CD4-positive, CD25-positive, alpha-beta regulatory T cell (primary cell): ENCODE data around the gene CEBPA. TPM values are rescaled to one million over a fixed set of nuclear protein-coding genes. Genes with fewer than 3 reads are reported as not detected.

Source experiments
- ATAC-seq, 2 donors: fragments of 150-1000 bp; cut with Tn5 transposase; one replicate each; pipeline ENCODE4 v1.10.0; 2021; ENCODE audit warnings: low read depth in 2 of 2, moderate number of reproducible peaks in 2 of 2, moderate library complexity in 1 of 2
- DNase-seq, 3 donors: peaks; one replicate each; pipeline versions ENCODE4 v3.0.0 to v3.0.0-alpha.2; 2012 to 2022; ENCODE audit warnings: mixed read lengths in 1 of 3
- H3K27ac ChIP-seq: one replicate; pipeline ENCODE4 v1.7.0; 2013; ENCODE audit warnings: mild to moderate bottlenecking, low read length; ENCODE audit not compliant: insufficient read depth, poor library complexity, severe bottlenecking
- H3K27me3 ChIP-seq: one replicate; pipeline ENCODE4 v1.7.0; 2013; ENCODE audit warnings: low read length; ENCODE audit not compliant: control insufficient read depth, insufficient read depth
- H3K36me3 ChIP-seq: one replicate; pipeline ENCODE4 v1.7.0; 2013; ENCODE audit warnings: mild to moderate bottlenecking, low read length, moderate library complexity; ENCODE audit not compliant: control insufficient read depth, insufficient read depth
- H3K4me1 ChIP-seq: 2 replicates; pipeline ENCODE4 v1.7.0; 2013; ENCODE audit warnings: mild to moderate bottlenecking, low read length; ENCODE audit not compliant: insufficient read depth, control insufficient read depth, poor library complexity, severe bottlenecking
- H3K4me3 ChIP-seq: one replicate; pipeline ENCODE4 v1.7.0; 2013; ENCODE audit warnings: low read depth, mild to moderate bottlenecking, low read length, moderate library complexity
- H3K9me3 ChIP-seq, 2 experiments: 1 replicate in 1 of 2; 2 replicates in 1 of 2; pipeline ENCODE4 v1.7.0; 2013; ENCODE audit warnings: low read length in 2 of 2, mild to moderate bottlenecking in 1 of 2, moderate library complexity in 1 of 2; ENCODE audit not compliant: control insufficient read depth in 2 of 2
- H3K27ac Mint-ChIP-seq, 3 donors: one replicate each; pipeline ENCODE4 v1.8.0; 2020 to 2022; ENCODE audit warnings: mild to moderate bottlenecking in 3 of 3, mixed read lengths in 3 of 3, moderate library complexity in 2 of 3
- H3K27me3 Mint-ChIP-seq: one replicate; pipeline ENCODE4 v1.8.0; 2022; ENCODE audit warnings: mild to moderate bottlenecking, mixed read lengths
- H3K36me3 Mint-ChIP-seq: one replicate; pipeline ENCODE4 v1.8.0; 2020; ENCODE audit warnings: mixed read lengths
- H3K4me1 Mint-ChIP-seq, 4 donors: one replicate each; pipeline ENCODE4 v1.8.0; 2020 to 2022; ENCODE audit warnings: mixed read lengths in 4 of 4, mild to moderate bottlenecking in 1 of 4
- H3K4me3 Mint-ChIP-seq, 4 donors: one replicate each; pipeline ENCODE4 v1.8.0; 2020 to 2022; ENCODE audit warnings: mild to moderate bottlenecking in 4 of 4, mixed read lengths in 4 of 4, moderate library complexity in 3 of 4
- H3K9me3 Mint-ChIP-seq, 7 donors: one replicate each; pipeline ENCODE4 v1.8.0; 2020 to 2022; ENCODE audit warnings: mixed read lengths in 7 of 7, mild to moderate bottlenecking in 3 of 7, moderate library complexity in 2 of 7
- polyA plus RNA-seq, 4 donors: library from polyadenylated mRNA; unstranded; fragments of 300-500 nt; fragmentation: Illumina TruSeq; gene quantifications; one replicate each; pipeline ENCODE4 v1.2.3, GENCODE V29; 2021
- total RNA-seq: library from RNA; stranded (reverse); gene quantifications from one replicate; pipeline ENCODE4 v1.2.3, GENCODE V29; 2022

The CEBPA gene
- total and polyA plus RNA-seq, 5 donors from 2014 or later, result 0.72 to 3.8 (median 1.8) TPM

GRCh38 chr19:33281296-33281926 is 20.9 kb downstream of the CEBPA start:
- H3K27me3 ChIP-seq, result no peaks in the 10 kb centered on the region
- peaks cover 5% of the 10 kb centered on the region for H3K4me1 ChIP-seq

GRCh38 chr19:33280351-33280921 is 21.9 kb downstream of the CEBPA start:
- H3K4me1 ChIP-seq, result peaks cover 5% of the 10 kb centered on the region
- H3K9me3 ChIP-seq, result no peaks in the 10 kb centered on the region
- Mint-ChIP-seq H3K27me3 (no peaks in the 10 kb centered on the region), H3K9me3 (no peaks in the 10 kb centered on the region), H3K4me1 (peaks cover 5 to 13% (median 8%) of the 10 kb centered on the region in 4 donors), H3K36me3 (no peaks in the 10 kb centered on the region), H3K4me3 (peak overlapping the region in 1 of 4 donors; percentile 6), H3K27ac (peak overlapping the region in 2 of 3 donors; percentile 36 to 90)
- DNase-seq (peak in 1 of 3 donors; percentile 73), ATAC-seq (no peak)
- no peaks in the 10 kb centered on the region for H3K36me3 ChIP-seq
- no peak overlapping the region for H3K27ac ChIP-seq
- H3K4me3 ChIP-seq, result no peak overlapping the region
- no peaks in the 10 kb centered on the region for H3K27me3 ChIP-seq

More at GRCh38 chr19:33281296-33281926, 20.9 kb downstream of the CEBPA start:
- ATAC-seq (no peak), DNase-seq (no peak)
- no peaks in the 10 kb centered on the region for H3K36me3 Mint-ChIP-seq
- peak overlapping the region in 1 of 3 donors; percentile 87 for H3K27ac Mint-ChIP-seq
- no peaks in the 10 kb centered on the region for H3K9me3 ChIP-seq
- peaks cover 5 to 18% (median 8%) of the 10 kb centered on the region in 4 donors for H3K4me1 Mint-ChIP-seq
- no peaks in the 10 kb centered on the region for H3K9me3 Mint-ChIP-seq
- no peak overlapping the region for H3K27ac ChIP-seq
- no peaks in the 10 kb centered on the region for H3K36me3 ChIP-seq
- H3K4me3 Mint-ChIP-seq, result no peak overlapping the region
- no peak overlapping the region for H3K4me3 ChIP-seq
- no peaks in the 10 kb centered on the region for H3K27me3 Mint-ChIP-seq

- Histone ChIP-seq H3K36me3 (no peaks in the 10 kb centered on the region), H3K27ac (no peak overlapping the region), H3K4me3 (no peak overlapping the region), H3K9me3 (no peaks in the 10 kb centered on the region), H3K27me3 (no peaks in the 10 kb centered on the region), H3K4me1 (peaks cover 5% of the 10 kb centered on the region)
- DNase-seq, result no peak
- peak overlapping the region in 1 of 3 donors; percentile 36 for H3K27ac Mint-ChIP-seq
- ATAC-seq, result no peak
- H3K36me3 Mint-ChIP-seq, result no peaks in the 10 kb centered on the region
- peaks cover 5 to 10% (median 8%) of the 10 kb centered on the region in 4 donors for H3K4me1 Mint-ChIP-seq
- no peaks in the 10 kb centered on the region for H3K9me3 Mint-ChIP-seq
- H3K27me3 Mint-ChIP-seq, result no peaks in the 10 kb centered on the region
- peak overlapping the region in 2 of 4 donors; percentile 6 to 58 for H3K4me3 Mint-ChIP-seq
Observed at GRCh38 chr19:33279430-33280350, 22.6 kb downstream of the CEBPA start.

GRCh38 chr19:33278403-33279269 is 23.7 kb downstream of the CEBPA start:
- Mint-ChIP-seq H3K27ac (no peak overlapping the region), H3K4me1 (peaks cover 5 to 16% (median 9%) of the 10 kb centered on the region in 4 donors), H3K36me3 (no peaks in the 10 kb centered on the region), H3K4me3 (no peak overlapping the region), H3K27me3 (no peaks in the 10 kb centered on the region), H3K9me3 (no peaks in the 10 kb centered on the region)
- Histone ChIP-seq H3K4me1 (peaks cover 8% of the 10 kb centered on the region), H3K27me3 (no peaks in the 10 kb centered on the region), H3K36me3 (no peaks in the 10 kb centered on the region), H3K4me3 (no peak overlapping the region), H3K9me3 (no peaks in the 10 kb centered on the region), H3K27ac (no peak overlapping the region)
- DNase-seq (no peak), ATAC-seq (no peak)

DNA sequence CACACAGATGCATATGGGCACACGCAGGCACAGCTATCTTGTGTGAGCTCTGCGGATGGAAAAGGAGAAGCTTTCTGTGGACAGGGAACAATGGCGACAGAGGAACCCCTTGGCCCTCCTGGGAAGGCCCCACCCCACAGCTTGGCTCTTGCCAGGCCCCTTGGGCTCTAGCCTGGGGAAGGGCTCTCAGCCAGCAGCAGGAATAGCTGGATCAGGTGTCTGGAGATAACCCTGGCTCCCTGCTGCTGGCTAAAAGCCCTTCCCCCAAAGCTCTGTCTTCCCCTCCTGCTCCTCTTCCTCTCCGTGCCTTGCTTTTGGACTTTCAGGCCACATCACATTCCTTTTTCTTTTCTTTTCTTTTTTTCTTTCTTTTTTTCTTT is 24.3 kb downstream of the CEBPA start:
- peaks cover 8% of the 10 kb centered on the region for H3K4me1 ChIP-seq
- H3K27me3 Mint-ChIP-seq, result no peaks in the 10 kb centered on the region
- peaks cover 5 to 17% (median 10%) of the 10 kb centered on the region in 4 donors for H3K4me1 Mint-ChIP-seq
- H3K9me3 Mint-ChIP-seq, result no peaks in the 10 kb centered on the region
- no peak overlapping the region for H3K27ac Mint-ChIP-seq
- H3K4me3 ChIP-seq, result no peak overlapping the region
- ATAC-seq, result no peak
- no peaks in the 10 kb centered on the region for H3K36me3 ChIP-seq
- H3K27me3 ChIP-seq, result no peaks in the 10 kb centered on the region
- H3K27ac ChIP-seq, result no peak overlapping the region
- H3K36me3 Mint-ChIP-seq, result no peaks in the 10 kb centered on the region
- H3K4me3 Mint-ChIP-seq, result no peak overlapping the region
- no peak for DNase-seq
- no peaks in the 10 kb centered on the region for H3K9me3 ChIP-seq

DNA sequence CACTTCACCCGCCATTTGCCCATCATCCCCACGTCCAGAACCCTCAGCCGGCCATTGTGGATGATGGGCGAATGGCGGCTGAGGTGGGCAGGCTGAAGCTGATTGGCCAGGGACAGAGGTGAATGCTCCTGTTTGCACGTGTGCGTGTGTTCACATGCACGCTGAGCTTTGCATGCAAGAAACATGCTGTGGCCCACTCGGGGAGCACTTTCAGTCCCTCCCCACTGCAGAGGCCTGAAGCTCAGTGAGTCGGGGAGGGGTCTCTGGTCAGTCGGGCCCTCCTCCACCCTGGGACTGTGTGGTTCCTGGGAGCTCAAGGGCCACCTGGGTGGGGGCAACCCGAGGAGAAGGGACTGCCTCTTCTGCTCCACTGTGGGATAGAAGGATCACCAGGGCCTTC is 24.9 kb downstream of the CEBPA start:
- Histone ChIP-seq H3K4me3 (no peak overlapping the region), H3K27ac (no peak overlapping the region), H3K9me3 (no peaks in the 10 kb centered on the region), H3K4me1 (peaks cover 8% of the 10 kb centered on the region), H3K36me3 (no peaks in the 10 kb centered on the region), H3K27me3 (no peaks in the 10 kb centered on the region)
- peaks cover 5 to 18% (median 10%) of the 10 kb centered on the region in 4 donors for H3K4me1 Mint-ChIP-seq
- H3K9me3 Mint-ChIP-seq, result no peaks in the 10 kb centered on the region
- H3K36me3 Mint-ChIP-seq, result no peaks in the 10 kb centered on the region
- no peaks in the 10 kb centered on the region for H3K27me3 Mint-ChIP-seq
- H3K4me3 Mint-ChIP-seq, result no peak overlapping the region
- no peak overlapping the region for H3K27ac Mint-ChIP-seq
- ATAC-seq (no peak), DNase-seq (no peak)

DNA sequence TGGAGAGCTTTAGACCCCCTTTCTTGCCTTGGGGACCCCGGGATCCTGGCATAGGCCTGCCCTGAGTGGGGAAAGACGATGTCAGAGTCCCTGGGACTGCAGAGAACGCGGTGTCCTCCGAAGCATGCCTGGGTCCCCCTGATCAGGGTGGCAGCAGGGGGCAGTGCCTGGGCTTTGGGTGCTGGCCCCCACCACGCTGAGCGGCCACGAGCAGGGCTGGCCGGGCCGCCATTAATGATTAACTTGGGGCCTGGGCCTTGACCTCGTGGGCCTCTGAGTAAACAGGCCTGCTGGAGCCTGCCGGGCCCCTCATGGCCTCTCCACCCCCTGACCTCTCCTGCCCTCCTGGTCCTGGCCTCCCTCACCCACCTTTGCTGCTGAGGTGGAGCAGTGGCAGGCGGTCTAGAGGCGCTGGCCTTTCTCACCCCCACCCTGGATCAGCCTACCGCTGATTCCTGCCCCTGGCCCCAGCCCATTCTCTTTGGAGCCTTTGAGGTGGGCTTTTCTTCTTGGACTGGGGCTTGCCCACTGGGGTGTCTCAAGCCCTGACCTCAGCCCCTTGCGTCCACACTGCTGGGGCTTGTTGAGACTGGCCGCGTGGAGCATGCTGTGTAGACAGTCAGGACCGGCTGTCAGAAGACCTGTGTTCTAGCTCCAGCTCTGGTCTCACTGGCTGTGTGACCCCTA is 26.3 kb downstream of the CEBPA start:
- no peaks in the 10 kb centered on the region for H3K9me3 Mint-ChIP-seq
- H3K4me1 Mint-ChIP-seq, result peaks cover 5 to 18% (median 10%) of the 10 kb centered on the region in 4 donors
- no peak overlapping the region for H3K27ac ChIP-seq
- no peaks in the 10 kb centered on the region for H3K9me3 ChIP-seq
- no peaks in the 10 kb centered on the region for H3K27me3 ChIP-seq
- H3K36me3 ChIP-seq, result no peaks in the 10 kb centered on the region
- no peak overlapping the region for H3K4me3 Mint-ChIP-seq
- DNase-seq (no peak), ATAC-seq (no peak)
- peaks cover 8% of the 10 kb centered on the region for H3K4me1 ChIP-seq
- H3K36me3 Mint-ChIP-seq, result no peaks in the 10 kb centered on the region
- no peaks in the 10 kb centered on the region for H3K27me3 Mint-ChIP-seq
- H3K27ac Mint-ChIP-seq, result no peak overlapping the region
- H3K4me3 ChIP-seq, result no peak overlapping the region
